Keratinocyte (primary cell): ENCODE data around the gene ATP13A5.

Source experiments
- CTCF ChIP-seq, 3 experiments: IDR thresholded peaks in 1 of 3; conservative IDR thresholded peaks in 1 of 3; optimal IDR thresholded peaks in 1 of 3; 2 replicates in 2 of 3; 3 replicates in 1 of 3; pipeline versions ENCODE3 to v1.5.1; 2011; ENCODE audit warnings: low read length in 3 of 3, mild to moderate bottlenecking in 3 of 3, moderate library complexity in 2 of 3, control low read depth in 1 of 3, inconsistent platforms in 1 of 3; ENCODE audit not compliant: insufficient read depth in 2 of 3; ENCODE audit errors: extremely low read depth in 1 of 3
- EZH2 ChIP-seq: IDR thresholded peaks from one replicate; pipeline ENCODE4 v1.6.1; 2012; ENCODE audit warnings: inconsistent platforms, mild to moderate bottlenecking, low read length, moderate library complexity

DNA sequence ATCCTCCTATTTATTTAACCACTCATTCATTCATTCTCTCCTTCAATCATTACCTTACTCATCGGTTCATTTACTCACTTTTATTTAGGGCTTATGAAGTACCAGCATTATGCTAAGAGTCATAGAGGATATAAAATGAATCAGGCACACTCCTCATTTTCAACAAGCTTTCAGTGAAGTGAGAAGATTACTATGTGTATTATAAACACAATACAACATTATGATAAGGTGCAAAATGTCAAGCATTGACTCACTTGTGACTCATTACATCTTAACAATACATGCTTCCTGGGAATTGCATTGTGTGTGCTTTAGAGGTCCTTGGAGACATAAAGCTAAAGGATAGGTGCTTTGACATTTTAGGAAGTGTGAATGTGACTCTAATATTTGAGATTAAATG is 77.1 kb downstream of the ATP13A5 start:
- no peak for TF ChIP-seq CTCF (optimal IDR thresholded peaks at IDR 0.05 in 1 of 3, IDR thresholded peaks at IDR 0.05 in 1 of 3, conservative IDR thresholded peaks at IDR 0.05 in 1 of 3; ENCODE audit: extremely low read depth in 1 of 3, insufficient read depth in 2 of 3, low read length in 3 of 3)
- no peak for TF ChIP-seq EZH2
